Hepatocyte (in vitro differentiated cells): ENCODE measurements around the gene ADAMTS14. TPM values are rescaled to one million over a fixed set of nuclear protein-coding genes. Genes with fewer than 3 reads are reported as not detected.

ENCODE experiments used
- DNase-seq: peaks from one replicate; pipeline ENCODE4 v3.0.0-alpha.2; 2016; ENCODE audit warnings: low spot score
- H2AFZ ChIP-seq: fragments of 200-600 bp; sonication (generic); 2 replicates; pipeline ENCODE4 v1.6.0; 2016; ENCODE audit warnings: antibody characterized with exemption, mild to moderate bottlenecking
- H3K27ac ChIP-seq: fragments of 200-600 bp; sonication (generic); 2 replicates; pipeline ENCODE4 v1.5.1; 2016; ENCODE audit warnings: mild to moderate bottlenecking
- H3K27me3 ChIP-seq: fragments of 200-600 bp; sonication (generic); 2 replicates; pipeline ENCODE4 v1.6.1; 2016
- H3K36me3 ChIP-seq: fragments of 200-600 bp; sonication (generic); replicated peaks from 2 replicates; pipeline ENCODE4 v1.5.1; 2016; ENCODE audit warnings: low read depth; ENCODE audit not compliant: insufficient read depth
- H3K4me1 ChIP-seq: fragments of 200-600 bp; sonication (generic); 2 replicates; pipeline ENCODE4 v1.5.1; 2016; ENCODE audit warnings: mild to moderate bottlenecking, moderate library complexity; ENCODE audit not compliant: insufficient read depth
- H3K4me2 ChIP-seq: fragments of 200-600 bp; sonication (generic); 2 replicates; pipeline ENCODE4 v1.6.0; 2016
- H3K4me3 ChIP-seq: fragments of 200-600 bp; sonication (generic); 2 replicates; pipeline ENCODE4 v1.5.1; 2016; ENCODE audit warnings: mild to moderate bottlenecking
- H3K79me2 ChIP-seq: fragments of 200-600 bp; sonication (generic); 2 replicates; pipeline ENCODE4 v1.6.0; 2017; ENCODE audit warnings: mild to moderate bottlenecking
- H3K9me2 ChIP-seq: fragments of 200-600 bp; sonication (generic); replicated peaks from 2 replicates; pipeline ENCODE4 v1.6.0; 2017; ENCODE audit warnings: mild to moderate bottlenecking; ENCODE audit not compliant: insufficient read depth
- H3K9me3 ChIP-seq: fragments of 200-600 bp; sonication (generic); 2 replicates; pipeline ENCODE4 v1.5.1; 2016; ENCODE audit warnings: low read depth, mild to moderate bottlenecking
- H4K20me1 ChIP-seq: fragments of 200-600 bp; sonication (generic); 2 replicates; pipeline ENCODE4 v1.6.0; 2016; ENCODE audit warnings: mild to moderate bottlenecking; ENCODE audit not compliant: insufficient read depth, poor library complexity, severe bottlenecking
- EZH2 ChIP-seq: fragments of 200-600 bp; sonication (generic); IDR thresholded peaks from 2 replicates; pipeline ENCODE4 v1.6.1; 2016; ENCODE audit warnings: antibody characterized with exemption, mild to moderate bottlenecking, borderline replicate concordance
- EZH2phosphoT487 ChIP-seq: fragments of 200-600 bp; sonication (generic); IDR thresholded peaks from one replicate; pipeline ENCODE4 v1.6.1; 2018; ENCODE audit warnings: antibody characterized with exemption, mild to moderate bottlenecking, low read depth, moderate library complexity; ENCODE audit not compliant: unreplicated experiment, severe bottlenecking
- WGBS: methylation state at CpG from one replicate; pipeline ENCODE4 v1.1.6; 2016; ENCODE audit warnings: low lambda C conversion rate; ENCODE audit errors: missing lambda C conversion rate; 5-methylcytosine and 5-hydroxymethylcytosine counted together
- polyA plus RNA-seq: library from polyadenylated mRNA; unstranded; fragments of >200 nt; fragmentation: Nextera tagmentation; extraction: Ambion mirVana; gene quantifications from 2 replicates; pipeline ENCODE4 v1.2.1, GENCODE V29; 2016
- total RNA-seq: library from RNA; depleted of rRNA; stranded (reverse); fragments of >200 nt; gene quantifications from 2 replicates; pipeline ENCODE4 v1.2.3, GENCODE V29; 2014
- TF ChIP-seq, protein P1 (sequence below): fragments of 200-600 bp; sonication (generic); IDR thresholded peaks from 2 replicates; pipeline ENCODE4 v1.5.1; 2016; ENCODE audit warnings: antibody characterized with exemption, mild to moderate bottlenecking; ENCODE audit not compliant: poor library complexity

Gene ADAMTS14
- total and polyA plus RNA-seq, 2 experiments from 2014 or later, result 0.87 to 2.1 TPM

DNA sequence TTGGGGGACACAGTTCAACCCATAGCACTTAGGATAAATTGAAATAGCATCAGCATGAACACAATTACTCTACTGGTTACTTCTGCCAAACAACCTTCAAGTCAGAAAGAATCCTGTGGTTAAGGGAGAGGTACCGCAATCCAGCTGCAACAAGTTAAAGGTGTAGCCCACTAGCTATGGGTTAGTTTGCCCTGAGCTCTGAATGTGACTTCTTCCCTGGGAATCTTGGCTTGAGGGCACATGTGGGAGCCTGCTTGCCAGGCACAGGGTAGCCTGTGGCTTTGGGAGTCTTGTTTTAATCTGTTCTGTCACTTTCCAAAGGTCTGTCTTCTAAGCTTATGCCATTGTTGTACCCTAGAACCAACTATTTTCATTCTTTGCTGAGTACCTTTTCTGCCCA is 134.5 kb downstream of the ADAMTS14 start:
- 100% methylated on average over 1 of the region's 1 CpG for WGBS
- no peak overlapping the region for H3K27ac ChIP-seq
- no peaks in the 10 kb centered on the region for H3K79me2 ChIP-seq
- H2AFZ ChIP-seq, result no peak overlapping the region
- H3K36me3 ChIP-seq, result no peaks in the 10 kb centered on the region
- H3K4me3 ChIP-seq, result no peak overlapping the region
- no peak overlapping the region for H3K4me2 ChIP-seq
- no peaks in the 10 kb centered on the region for H3K9me2 ChIP-seq
- H3K27me3 ChIP-seq, result no peaks in the 10 kb centered on the region
- no peaks in the 10 kb centered on the region for H3K9me3 ChIP-seq
- H3K4me1 ChIP-seq, result no peaks in the 10 kb centered on the region
- no peaks in the 10 kb centered on the region for H4K20me1 ChIP-seq
- TF ChIP-seq, protein P1, sequence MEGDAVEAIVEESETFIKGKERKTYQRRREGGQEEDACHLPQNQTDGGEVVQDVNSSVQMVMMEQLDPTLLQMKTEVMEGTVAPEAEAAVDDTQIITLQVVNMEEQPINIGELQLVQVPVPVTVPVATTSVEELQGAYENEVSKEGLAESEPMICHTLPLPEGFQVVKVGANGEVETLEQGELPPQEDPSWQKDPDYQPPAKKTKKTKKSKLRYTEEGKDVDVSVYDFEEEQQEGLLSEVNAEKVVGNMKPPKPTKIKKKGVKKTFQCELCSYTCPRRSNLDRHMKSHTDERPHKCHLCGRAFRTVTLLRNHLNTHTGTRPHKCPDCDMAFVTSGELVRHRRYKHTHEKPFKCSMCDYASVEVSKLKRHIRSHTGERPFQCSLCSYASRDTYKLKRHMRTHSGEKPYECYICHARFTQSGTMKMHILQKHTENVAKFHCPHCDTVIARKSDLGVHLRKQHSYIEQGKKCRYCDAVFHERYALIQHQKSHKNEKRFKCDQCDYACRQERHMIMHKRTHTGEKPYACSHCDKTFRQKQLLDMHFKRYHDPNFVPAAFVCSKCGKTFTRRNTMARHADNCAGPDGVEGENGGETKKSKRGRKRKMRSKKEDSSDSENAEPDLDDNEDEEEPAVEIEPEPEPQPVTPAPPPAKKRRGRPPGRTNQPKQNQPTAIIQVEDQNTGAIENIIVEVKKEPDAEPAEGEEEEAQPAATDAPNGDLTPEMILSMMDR, result no peak
- TF ChIP-seq EZH2 (no peak), EZH2phosphoT487 (no peak)
- DNase-seq, result no peak

DNA sequence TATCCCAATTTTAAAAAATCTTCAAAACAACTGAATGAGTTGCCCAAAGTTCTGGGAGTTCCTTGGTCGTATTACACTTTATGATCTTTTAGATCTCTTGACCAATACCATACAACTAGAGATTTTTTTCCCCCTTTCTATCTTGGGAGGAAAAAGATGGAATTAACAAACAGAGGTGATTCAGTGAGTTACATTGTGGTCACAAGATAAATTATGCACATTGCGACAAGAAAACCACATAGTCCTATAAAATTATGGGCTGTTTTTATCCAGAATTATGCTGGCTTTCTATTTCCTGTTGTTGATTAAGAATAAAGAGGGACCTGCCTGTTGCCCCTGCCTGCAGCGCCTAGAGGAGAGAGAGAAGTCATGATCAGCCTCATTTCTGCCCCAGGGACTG is 135.2 kb downstream of the ADAMTS14 start:
- Histone ChIP-seq H3K9me3 (no peaks in the 10 kb centered on the region), H3K4me3 (no peak overlapping the region), H3K27me3 (no peaks in the 10 kb centered on the region), H3K27ac (no peak overlapping the region), H3K4me2 (no peak overlapping the region), H3K9me2 (no peaks in the 10 kb centered on the region), H4K20me1 (no peaks in the 10 kb centered on the region), H3K4me1 (no peaks in the 10 kb centered on the region), H3K79me2 (no peaks in the 10 kb centered on the region), H2AFZ (no peak overlapping the region), H3K36me3 (no peaks in the 10 kb centered on the region)
- no peak for DNase-seq
- TF ChIP-seq, protein P1, result no peak
- no peak for TF ChIP-seq EZH2
- TF ChIP-seq EZH2phosphoT487, result no peak
- 70% methylated on average over 3 of the region's 3 CpGs for WGBS

DNA sequence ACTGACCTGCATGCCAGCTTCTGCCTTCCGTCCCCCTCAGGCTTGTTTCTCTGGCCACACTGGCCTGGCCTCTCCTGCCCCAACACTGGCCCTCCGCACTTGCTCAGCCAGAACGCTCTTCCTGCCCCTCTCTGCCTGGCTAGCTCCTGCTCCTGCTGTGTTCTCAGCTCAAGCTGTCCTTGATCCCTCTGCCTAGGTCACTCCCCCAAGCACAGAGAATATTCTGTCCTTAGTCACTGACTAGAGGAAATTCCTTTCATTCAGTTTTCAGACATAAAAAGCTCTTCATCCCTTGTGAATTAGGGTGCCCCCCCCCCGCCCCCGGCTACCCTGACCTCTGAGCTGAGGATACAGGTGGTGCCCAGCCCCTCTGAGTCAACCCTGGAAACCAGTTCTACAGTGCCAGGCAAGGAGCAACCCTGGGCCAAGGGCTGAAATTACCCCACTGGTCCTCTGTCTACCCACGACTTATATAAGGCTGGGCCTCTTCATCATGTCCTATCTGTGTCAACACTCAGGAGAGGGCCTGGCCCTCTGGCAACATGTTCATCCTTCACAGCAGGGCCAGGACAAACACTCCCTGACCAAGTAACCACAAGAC is 136.8 kb downstream of the ADAMTS14 start:
- H4K20me1 ChIP-seq, result no peaks in the 10 kb centered on the region
- TF ChIP-seq EZH2phosphoT487, result no peak
- TF ChIP-seq EZH2, result no peak
- TF ChIP-seq, protein P1, result no peak
- no peak overlapping the region for H2AFZ ChIP-seq
- H3K36me3 ChIP-seq, result no peaks in the 10 kb centered on the region
- H3K4me3 ChIP-seq, result no peak overlapping the region
- DNase-seq, result no peak
- WGBS, result 88% methylated on average over 6 of the region's 6 CpGs
- no peaks in the 10 kb centered on the region for H3K9me3 ChIP-seq
- no peaks in the 10 kb centered on the region for H3K27me3 ChIP-seq
- H3K4me2 ChIP-seq, result no peak overlapping the region
- H3K9me2 ChIP-seq, result no peaks in the 10 kb centered on the region
- no peaks in the 10 kb centered on the region for H3K4me1 ChIP-seq
- no peaks in the 10 kb centered on the region for H3K79me2 ChIP-seq
- H3K27ac ChIP-seq, result no peak overlapping the region

DNA sequence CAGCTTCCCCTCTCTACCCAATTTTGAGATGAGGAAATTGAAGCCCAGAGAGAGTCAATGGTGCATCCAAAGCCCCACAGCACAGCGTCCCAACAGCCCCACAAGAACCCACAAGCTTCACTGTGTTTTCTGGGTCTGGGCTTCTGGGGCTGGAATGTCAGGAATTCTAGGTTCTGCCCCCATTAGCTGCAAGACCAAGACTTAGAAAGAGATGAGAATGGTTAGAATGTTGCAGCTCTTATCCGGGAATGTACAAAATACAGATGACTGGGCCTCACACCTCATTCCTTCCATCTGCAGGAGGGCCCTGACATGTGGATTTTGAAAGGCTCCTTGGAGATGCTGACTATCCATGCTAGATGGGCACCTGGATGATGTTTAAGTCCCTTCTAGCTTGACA is 137.4 kb downstream of the ADAMTS14 start:
- H3K9me2 ChIP-seq, result no peaks in the 10 kb centered on the region
- 84% methylated on average over 2 of the region's 2 CpGs for WGBS
- no peak overlapping the region for H3K27ac ChIP-seq
- no peak for DNase-seq
- TF ChIP-seq EZH2 (no peak), EZH2phosphoT487 (no peak)
- TF ChIP-seq, protein P1, result no peak
- no peaks in the 10 kb centered on the region for H3K9me3 ChIP-seq
- no peaks in the 10 kb centered on the region for H3K79me2 ChIP-seq
- no peaks in the 10 kb centered on the region for H3K27me3 ChIP-seq
- H3K36me3 ChIP-seq, result no peaks in the 10 kb centered on the region
- no peak overlapping the region for H2AFZ ChIP-seq
- no peak overlapping the region for H3K4me3 ChIP-seq
- no peak overlapping the region for H3K4me2 ChIP-seq
- H3K4me1 ChIP-seq, result no peaks in the 10 kb centered on the region
- no peaks in the 10 kb centered on the region for H4K20me1 ChIP-seq
